Heart left ventricle (tissue), 13 donors: ENCODE data around the gene FARP1.

Experiments used
- POLR2A ChIP-seq, 2 donors: fragments of 450-650 bp; IDR thresholded peaks; one replicate each; pipeline ENCODE4 v1.6.1; 2017; ENCODE audit warnings: antibody characterized with exemption in 2 of 2, mild to moderate bottlenecking in 2 of 2, moderate library complexity in 2 of 2
- TF ChIP-seq, protein P1 (sequence below), 12 donors: fragments of 200-600 bp; sonication (generic) in 4 of 12; IDR thresholded peaks; one replicate each; pipeline versions ENCODE4 v1.5.0 to v1.8.0; 2018 to 2022; ENCODE audit warnings: antibody characterized with exemption in 12 of 12, mild to moderate bottlenecking in 5 of 12
- donor health status: ischemic (EF 13 %, LVEDD 7.1; RV severe dilation, severe dysfunction).
- donor health status: DM: no; HTN: yes; CAD: no.
- donor health status: DM: no; HTN: no; CAD: no.
- donor health status: ischemic (EF 25% LVEDD 6.9; RV normal size, moderate dysfunction).
- donor health status: ischemic (EF 25% LVEDD 5.7; RV mildly dilated, moderate dysfunction).
- donor health status: ischemic (EF 35%, LVEDD 5.7; RV mildly dilated, moderate dysfunction).
- donor health status: nonischemic (EF 11% LVEDD 7.7; RV severe dilation, severe dysfunction).
- donor health status: DM: yes; HTN: yes; CAD: no.
- donor health status: PGD.
- donor health status: ischemic (EF 29% LVEDD 5.4; RV normal size, mild dysfunction).
- donor health status: nonischemic (EF 23%, LVEDD 6.1; RV moderate dilation, normal function).

GRCh38 chr13:98397861-98398260 lies 255.0 kb downstream of the FARP1 start:
- TF ChIP-seq, protein P1, sequence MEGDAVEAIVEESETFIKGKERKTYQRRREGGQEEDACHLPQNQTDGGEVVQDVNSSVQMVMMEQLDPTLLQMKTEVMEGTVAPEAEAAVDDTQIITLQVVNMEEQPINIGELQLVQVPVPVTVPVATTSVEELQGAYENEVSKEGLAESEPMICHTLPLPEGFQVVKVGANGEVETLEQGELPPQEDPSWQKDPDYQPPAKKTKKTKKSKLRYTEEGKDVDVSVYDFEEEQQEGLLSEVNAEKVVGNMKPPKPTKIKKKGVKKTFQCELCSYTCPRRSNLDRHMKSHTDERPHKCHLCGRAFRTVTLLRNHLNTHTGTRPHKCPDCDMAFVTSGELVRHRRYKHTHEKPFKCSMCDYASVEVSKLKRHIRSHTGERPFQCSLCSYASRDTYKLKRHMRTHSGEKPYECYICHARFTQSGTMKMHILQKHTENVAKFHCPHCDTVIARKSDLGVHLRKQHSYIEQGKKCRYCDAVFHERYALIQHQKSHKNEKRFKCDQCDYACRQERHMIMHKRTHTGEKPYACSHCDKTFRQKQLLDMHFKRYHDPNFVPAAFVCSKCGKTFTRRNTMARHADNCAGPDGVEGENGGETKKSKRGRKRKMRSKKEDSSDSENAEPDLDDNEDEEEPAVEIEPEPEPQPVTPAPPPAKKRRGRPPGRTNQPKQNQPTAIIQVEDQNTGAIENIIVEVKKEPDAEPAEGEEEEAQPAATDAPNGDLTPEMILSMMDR (IDR thresholded peaks at IDR 0.05), result no peak
- TF ChIP-seq POLR2A (IDR thresholded peaks at IDR 0.05), result no peak
